ENCODE data around the gene TNF.
A peak's percentile ranks its signal among the peaks of the same experiment; 100 is the strongest.

DNA sequence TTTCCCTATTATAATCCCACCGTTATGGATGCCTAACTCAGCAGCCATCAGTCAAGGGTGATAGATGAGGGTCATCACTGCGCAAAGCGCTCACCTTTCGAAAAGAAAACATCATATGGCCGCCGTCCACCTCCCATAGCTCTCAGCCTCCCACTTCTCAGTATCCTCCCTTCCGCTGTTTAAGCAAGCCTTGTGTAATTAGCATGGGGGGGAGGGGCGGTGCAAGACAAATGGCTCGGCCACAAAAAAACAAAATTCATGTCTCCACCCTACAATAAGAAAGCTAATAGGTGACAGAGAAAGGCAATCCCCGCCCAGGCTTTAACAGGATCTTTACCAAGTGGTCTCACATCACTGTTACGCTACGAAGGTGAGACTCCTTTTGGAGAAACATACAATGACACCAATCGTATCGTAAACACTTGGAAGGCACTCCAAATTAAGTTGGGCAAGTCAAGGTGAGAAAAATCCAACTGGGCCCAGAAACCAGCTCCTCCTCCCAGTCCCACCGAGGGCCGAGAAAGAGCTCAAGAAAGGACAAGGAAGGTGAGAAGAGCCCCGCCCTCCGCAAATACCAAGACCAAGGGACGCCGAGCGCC, 34.2 kb upstream of the TNF start:
- TF ChIP-seq, protein P1, sequence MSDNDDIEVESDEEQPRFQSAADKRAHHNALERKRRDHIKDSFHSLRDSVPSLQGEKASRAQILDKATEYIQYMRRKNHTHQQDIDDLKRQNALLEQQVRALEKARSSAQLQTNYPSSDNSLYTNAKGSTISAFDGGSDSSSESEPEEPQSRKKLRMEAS (IDR thresholded peaks at IDR 0.05) = no peak
- TF ChIP-seq CTCF (CRISPR knock-in tag; IDR thresholded peaks at IDR 0.05) (no peak), FOSL2 (CRISPR knock-in tag; IDR thresholded peaks at IDR 0.05) (no peak), POLR2A (IDR thresholded peaks at IDR 0.05; ENCODE audit: insufficient read depth in 1 of 2, low read depth in 2 of 2, low read length in 2 of 2) (0 out of 4 replicates have a peak, but pooled peaks of 1 of the 2 experiments have one; percentile 20), RFXAP (CRISPR knock-in tag; IDR thresholded peaks at IDR 0.05; ENCODE audit: borderline replicate concordance) (no peak), TCF12 (IDR thresholded peaks at IDR 0.05) (no peak), TCF12 (CRISPR knock-in tag; IDR thresholded peaks at IDR 0.05) (no peak), RXRB (CRISPR knock-in tag; IDR thresholded peaks at IDR 0.05; ENCODE audit: borderline replicate concordance) (no peak), YY1 (IDR thresholded peaks at IDR 0.05; ENCODE audit: insufficient read depth, insufficient replicate concordance, low read depth, low read length) (no peak)
